NCI-H1417 treated with DMSO at 0.1 percent for 48 hours (cell line): ENCODE measurements around the gene TRAPPC10.

Experiments used
- DNase-seq: peaks from one replicate; lab custom pipeline; 2025; lab: John Stamatoyannopoulos, UW

Gene TRAPPC10

GRCh38 chr21:44067011-44067839 lies 55.1 kb downstream of the TRAPPC10 start:
- DNase-seq: no peak

- no peak for DNase-seq
Observed at GRCh38 chr21:44070391-44070790, 58.3 kb downstream of the TRAPPC10 start.

GRCh38 chr21:44071359-44072104 lies 59.4 kb downstream of the TRAPPC10 start:
- no peak for DNase-seq

- no peak for DNase-seq
Observed at GRCh38 chr21:44072111-44072510, 60.0 kb downstream of the TRAPPC10 start.

GRCh38 chr21:44074315-44074958 lies 62.3 kb downstream of the TRAPPC10 start:
- no peak for DNase-seq

GRCh38 chr21:44076316-44076715 lies 64.2 kb downstream of the TRAPPC10 start:
- no peak for DNase-seq

GRCh38 chr21:44078411-44078981 lies 66.4 kb downstream of the TRAPPC10 start:
- no peak for DNase-seq

- DNase-seq: no peak
Observed at GRCh38 chr21:44079446-44079845, 67.3 kb downstream of the TRAPPC10 start.

GRCh38 chr21:44079846-44080245 lies 67.7 kb downstream of the TRAPPC10 start:
- DNase-seq: no peak

- no peak for DNase-seq
Observed at GRCh38 chr21:44082648-44083440, 70.7 kb downstream of the TRAPPC10 start.

GRCh38 chr21:44083631-44084291 lies 71.7 kb downstream of the TRAPPC10 start:
- DNase-seq: no peak

- no peak for DNase-seq
Observed at GRCh38 chr21:44084496-44085241, 72.6 kb downstream of the TRAPPC10 start.

GRCh38 chr21:44085491-44086321 lies 73.6 kb downstream of the TRAPPC10 start:
- no peak for DNase-seq

- no peak for DNase-seq
Observed at GRCh38 chr21:44086636-44087425, 74.7 kb downstream of the TRAPPC10 start.

- DNase-seq: no peak
Observed at GRCh38 chr21:44087426-44088400, 75.6 kb downstream of the TRAPPC10 start.

- no peak for DNase-seq
Observed at GRCh38 chr21:44088401-44088780, 76.3 kb downstream of the TRAPPC10 start.
